Measurements from ENCODE around the gene SH3RF1. TPM values are rescaled to one million over a fixed set of nuclear protein-coding genes. Genes with fewer than 3 reads are reported as not detected.
"Not testable (repeated sequence)": the region's sequence is repeated elsewhere in the genome, so short reads cannot be mapped to it uniquely, and the experiment has no call there.

The SH3RF1 gene
- total RNA-seq, 1 experiment from 2014 or later = 4.4 TPM

DNA sequence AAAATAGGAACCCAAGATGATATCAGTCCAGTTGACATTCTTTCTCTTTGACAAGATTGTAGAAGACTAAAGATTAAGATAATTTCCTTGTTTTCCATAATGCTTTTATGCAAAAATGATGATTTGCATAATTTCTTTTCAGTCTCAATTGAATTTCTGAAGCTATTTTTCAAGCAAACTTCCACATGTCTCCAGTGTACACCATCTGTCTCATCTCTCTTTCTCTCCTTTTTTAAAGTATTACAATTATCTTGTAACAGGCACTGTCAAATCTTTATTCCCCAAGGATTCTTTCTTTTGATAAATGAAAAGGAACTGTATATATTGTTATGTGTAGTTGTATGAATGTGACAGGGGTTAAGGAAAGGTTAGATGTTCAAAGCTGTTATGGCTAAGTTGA lies 7.9 kb upstream of the SH3RF1 start:
- DNase-seq (ENCODE audit: extremely low read depth, low read depth) = no peak

DNA sequence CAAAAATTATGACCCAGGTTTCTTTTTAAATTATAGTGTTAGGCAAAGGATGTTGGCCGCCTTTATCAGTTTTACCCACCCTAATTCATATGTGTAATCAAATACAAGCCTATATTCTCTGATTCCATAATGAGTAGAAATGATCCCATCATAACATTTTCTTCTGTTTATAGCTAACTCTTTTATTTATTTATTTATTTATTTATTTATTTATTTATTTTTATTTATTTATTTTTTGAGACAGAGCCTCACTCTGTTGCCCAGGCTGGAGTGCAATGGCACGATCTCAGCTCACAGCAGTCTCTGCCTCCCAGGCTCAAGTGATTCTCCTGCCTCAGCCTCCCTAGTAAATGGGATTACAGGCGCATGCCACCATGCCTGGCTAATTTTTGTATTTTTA lies 7.1 kb upstream of the SH3RF1 start:
- DNase-seq (ENCODE audit: extremely low read depth, low read depth) = not testable (repeated sequence)

DNA sequence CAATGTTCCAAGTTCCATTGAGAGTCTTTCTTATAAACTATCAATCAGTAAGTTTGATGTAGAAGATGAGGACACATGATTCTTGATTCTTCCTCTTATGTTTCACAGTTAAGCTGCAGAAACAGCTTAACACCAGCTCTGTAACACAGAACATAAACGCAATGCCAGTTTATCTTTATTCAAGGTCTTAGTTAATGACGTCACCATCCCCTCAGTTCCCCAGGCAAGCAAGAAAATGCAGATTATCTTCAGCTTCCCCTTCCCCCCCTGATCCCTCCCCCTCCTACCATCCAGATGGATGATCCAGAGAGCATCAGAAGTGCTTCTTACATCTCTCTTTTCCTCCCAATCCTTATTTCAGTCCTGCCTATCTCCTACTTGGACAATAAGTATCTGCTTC lies 4.4 kb upstream of the SH3RF1 start:
- no peak for DNase-seq (ENCODE audit: extremely low read depth, low read depth)

DNA sequence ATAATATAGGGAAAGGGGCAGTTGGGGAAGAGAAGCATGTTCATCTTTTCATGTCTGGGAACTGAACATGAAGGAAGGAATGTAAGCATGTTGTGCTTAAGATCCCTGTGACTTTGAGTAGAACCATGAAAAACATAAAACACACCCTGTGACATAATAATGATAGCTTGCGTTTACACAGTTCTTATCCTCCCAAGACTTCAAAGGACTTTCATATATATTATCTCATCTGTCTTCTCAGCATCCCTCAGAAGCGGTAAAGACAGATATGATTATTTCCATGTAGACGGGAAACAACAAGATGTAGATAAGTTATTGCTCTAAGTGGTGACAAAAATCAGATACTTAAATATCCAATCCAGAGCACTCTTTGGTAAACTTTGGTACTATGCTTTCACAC lies 3.3 kb upstream of the SH3RF1 start:
- DNase-seq (ENCODE audit: extremely low read depth, low read depth) = no peak

DNA sequence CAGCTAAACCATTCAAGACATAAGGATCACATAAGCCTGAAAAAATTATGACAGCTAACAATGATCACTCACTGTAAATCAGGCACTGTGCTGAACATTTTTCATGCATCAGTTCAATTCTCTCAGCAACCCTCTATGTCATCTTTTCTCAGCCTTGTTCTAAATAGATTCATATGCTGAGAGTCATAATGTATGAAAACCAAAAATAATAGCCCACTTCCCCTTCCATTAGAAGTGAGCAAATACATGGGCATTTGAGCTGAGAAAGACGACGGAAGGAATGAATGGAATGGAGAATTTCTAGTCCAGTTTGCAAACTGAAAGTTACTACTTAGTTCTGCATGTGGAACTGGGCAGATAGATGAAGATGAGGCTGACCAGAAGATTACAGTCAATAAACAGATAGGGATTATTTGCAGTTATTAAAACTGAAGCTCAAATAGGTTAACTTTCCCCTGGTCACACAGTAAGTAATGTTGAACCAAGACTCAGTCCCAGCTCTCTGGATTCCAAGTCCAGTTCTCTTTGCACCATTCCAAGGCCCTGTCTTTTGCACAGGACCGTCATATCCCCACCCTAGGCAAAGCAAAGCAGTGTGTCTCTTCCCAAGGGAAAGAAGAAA lies 1.6 kb upstream of the SH3RF1 start:
- no peak for DNase-seq (ENCODE audit: extremely low read depth, low read depth)

DNA sequence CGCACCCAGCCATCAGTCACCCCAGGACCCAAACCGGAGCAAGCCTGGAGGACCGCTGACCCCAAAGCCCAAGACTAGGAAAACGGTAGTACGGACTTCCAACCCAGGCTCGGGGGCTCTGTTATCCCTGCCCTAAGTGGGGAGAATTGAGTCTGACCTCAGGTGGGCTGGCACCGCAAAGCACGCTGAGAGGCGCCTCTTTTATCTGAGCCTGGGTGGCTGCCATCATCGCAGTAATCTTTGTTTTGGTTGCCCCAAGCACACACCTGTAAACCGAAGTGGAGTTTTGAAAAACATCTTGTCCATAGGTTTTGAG lies 894 bp upstream of the SH3RF1 start:
- no peak for DNase-seq (ENCODE audit: extremely low read depth, low read depth)

DNA sequence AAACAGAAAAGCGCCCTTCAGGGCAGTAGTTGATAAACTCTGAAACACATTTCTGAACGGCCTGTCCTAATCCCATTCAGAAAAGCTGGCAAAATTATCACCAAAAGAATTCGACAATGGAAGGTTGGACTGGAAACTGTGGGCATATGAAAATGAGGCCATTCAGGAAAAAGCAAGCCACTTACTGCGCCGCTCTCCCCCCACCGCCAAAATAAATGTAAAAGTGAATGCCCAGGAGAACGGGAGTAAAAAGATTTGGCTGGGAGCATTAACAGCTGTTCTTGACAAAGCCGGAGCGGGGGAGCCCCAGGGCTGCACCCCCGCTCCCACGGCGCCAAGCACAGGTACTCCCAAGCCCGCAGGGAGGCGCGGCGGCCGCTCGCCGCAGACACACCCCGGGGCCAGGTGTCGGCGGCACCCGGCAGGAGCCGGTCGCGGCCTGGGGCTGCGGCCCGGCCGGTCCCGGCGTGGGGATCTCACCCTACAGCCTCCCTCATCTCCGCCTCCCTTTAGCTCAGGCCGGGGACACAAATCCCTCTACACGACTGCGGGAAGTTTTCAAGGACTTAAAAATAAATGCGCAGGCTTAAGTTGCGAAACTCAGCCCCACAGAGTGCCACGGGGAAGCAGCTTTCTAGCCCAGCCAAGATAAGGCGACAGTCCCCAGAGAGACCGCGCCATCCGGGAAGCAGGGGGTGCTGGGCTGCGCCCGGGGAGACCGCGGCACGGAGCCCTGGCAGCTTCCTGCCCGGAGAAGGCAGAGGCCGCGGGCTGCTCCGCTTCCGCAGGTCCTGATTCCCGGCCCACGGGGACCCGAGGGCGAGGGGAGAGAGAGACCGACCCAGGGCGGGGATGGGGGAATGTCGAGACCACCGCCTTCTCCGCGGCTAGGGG lies 593 bp downstream of the SH3RF1 start:
- DNase-seq (ENCODE audit: extremely low read depth, low read depth) = no peak

DNA sequence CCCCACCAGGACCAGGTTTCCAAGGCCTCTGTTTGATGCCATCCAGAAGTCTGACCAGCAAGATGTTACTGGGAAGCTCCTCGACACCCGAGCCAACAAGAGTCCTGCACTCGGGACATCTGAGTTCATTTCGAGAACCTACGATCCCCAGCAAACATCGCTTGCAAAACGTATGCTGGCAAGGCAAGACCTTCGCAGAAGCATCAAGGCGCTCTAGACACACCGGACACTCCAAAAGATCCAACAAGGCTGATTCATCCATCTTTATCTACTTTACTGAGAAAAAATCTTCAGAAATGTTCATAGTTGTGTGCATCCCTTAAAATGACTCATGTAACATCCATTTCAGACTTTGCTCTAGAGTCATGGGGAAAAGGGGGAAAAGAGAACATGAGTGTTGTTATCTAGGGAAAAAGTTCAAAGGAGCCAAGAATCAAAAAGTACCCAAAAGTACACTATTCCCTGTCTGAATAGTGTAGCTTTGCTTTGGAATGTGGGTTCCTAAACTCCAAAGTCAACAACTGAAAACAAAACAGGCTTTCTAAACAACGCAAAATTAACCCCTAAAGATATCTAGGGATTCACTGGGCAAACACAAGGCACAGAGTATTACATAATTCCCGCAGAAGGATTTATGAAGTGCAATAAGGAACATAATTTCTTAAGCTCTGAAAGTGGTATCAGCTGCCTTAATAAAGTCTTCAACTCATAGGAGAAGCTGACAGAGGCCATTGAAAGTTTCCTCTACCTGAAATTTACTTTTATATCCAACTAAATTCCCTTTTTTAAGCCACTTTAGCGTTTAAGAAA lies 1.6 kb downstream of the SH3RF1 start:
- no peak for DNase-seq (ENCODE audit: extremely low read depth, low read depth)

DNA sequence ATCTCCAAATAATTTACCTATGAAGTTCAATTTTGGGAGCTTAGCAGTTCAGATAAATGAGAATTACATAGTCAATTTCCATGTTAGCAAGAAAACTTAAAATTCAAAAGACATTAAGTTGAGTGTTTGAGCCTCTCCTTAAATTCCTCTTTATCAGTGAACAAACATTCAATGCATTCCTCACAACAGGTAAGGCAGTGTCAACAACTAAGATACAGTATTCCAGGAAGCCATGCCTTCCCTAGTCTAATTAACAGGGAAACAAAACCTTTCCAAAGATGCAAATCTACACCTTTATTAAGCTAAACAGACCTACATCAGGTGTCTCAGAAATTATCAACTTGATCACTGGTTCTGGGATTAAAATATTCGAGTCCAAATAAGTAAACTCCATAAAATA lies 3.7 kb downstream of the SH3RF1 start:
- no peak for DNase-seq (ENCODE audit: extremely low read depth, low read depth)

DNA sequence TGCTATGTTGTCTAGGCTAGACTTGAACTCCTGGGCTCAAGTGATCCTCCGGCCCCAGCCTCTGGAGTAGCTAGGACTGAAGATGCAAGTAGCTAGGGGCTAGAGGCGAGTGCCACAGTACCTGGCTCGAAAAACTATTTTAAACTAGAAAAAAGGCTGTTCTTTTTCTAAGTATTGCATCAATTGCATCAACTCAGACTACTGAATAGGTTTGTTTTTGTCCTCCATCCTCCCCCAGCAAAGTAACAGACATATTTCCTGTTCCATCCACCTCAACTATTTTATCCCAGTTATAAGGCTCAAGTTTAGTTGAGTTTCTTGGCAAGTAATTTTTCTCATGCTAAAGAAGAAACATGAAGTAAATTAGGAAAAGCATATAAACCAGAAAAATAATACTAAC lies 4.1 kb downstream of the SH3RF1 start:
- DNase-seq (ENCODE audit: extremely low read depth, low read depth) = no peak

DNA sequence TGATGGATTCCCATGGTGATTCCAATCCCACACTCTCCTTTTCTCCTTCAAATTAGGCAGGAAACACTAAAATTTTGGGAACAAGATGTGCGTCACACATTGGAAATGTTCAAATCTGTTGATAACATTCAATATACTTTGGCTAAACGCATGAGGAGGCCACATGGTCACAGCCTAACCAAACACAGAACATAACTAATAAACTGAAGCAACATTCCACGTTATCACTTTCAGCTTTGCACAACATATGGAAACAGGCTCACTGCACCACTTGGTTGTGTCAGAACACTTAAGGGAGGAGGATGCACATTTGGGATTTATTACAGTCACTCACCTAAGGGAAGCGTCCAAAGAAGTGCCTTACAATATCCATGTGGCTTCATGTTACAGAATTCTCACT lies 4.7 kb downstream of the SH3RF1 start:
- DNase-seq (ENCODE audit: extremely low read depth, low read depth) = no peak

DNA sequence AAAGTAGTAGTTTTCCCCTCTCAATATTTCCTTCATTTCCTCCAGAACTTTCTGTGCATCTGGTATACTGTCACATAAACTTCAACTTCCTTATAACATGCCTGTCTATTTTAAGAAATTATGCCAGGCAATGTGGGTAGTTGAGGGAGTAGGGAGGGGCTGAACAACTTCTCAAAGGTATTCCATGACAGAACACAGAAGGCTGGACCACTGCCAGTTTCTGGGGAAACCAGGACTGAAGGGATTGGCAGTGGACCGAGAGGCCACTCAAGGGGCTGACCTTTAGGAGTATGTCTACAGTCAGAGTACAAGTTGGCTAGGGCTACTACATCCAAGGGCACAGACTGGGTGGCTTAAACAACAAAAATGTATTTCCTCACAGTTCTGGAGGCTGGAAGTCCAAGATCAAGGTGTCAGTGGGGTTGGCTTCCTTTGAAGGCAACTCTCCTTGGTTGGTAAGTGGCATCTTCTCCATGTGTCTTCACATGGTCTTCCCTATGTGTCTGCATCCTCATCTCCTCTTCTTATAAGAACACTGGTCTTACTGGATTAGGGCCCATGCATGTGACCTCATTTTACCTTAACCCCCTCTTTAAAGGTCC lies 6.9 kb downstream of the SH3RF1 start:
- no peak for DNase-seq (ENCODE audit: extremely low read depth, low read depth)

DNA sequence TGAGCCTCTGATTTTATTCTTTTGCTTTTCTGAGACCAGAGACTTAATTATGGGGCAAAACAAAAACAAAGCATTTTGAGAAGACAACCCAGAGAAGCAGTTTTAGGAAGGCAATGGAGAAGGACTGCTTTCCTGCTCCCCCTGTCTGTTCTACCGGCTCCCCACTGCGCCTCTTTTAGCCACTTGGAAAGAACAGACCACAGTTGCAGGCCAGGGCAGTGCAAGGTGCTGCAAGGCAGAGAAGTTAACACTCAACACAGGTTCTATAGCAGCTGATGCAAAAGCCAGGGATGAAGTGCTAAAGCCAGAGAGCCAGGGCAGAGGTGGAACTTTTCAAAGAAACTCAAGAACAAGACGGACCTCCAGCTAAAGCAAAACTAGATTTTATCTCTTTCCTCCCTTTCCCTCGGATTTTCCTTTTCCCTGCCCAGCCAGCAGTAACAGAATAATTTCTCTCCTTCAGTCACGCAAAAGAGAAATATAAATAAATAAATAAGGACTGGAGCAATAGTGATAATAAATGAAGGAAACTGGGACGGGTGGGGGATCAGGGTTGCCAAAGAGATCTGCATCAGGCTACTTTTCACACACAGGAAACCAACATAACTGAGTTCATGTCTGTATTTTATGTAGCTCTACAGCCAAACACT lies 10.4 kb downstream of the SH3RF1 start:
- DNase-seq (ENCODE audit: extremely low read depth, low read depth) = no peak

DNA sequence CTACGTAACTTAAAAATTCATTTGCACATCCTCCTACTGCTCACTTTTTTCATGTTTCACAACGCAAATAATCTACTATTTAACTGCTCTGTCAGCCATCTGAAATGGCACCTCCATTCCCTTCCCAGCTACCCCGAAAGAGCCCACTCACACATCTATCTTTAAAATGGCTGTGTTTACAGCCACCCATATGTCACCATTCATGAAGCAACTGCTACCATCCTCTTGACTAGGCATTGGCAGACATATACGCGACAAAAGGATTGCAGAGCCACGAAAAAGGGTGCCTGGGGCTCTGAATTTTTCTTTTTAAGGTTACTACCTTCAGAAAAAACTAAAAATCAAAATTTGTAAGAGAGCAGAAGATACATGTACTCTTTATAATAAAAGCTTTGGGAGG lies 11.5 kb downstream of the SH3RF1 start:
- no peak for DNase-seq (ENCODE audit: extremely low read depth, low read depth)

DNA sequence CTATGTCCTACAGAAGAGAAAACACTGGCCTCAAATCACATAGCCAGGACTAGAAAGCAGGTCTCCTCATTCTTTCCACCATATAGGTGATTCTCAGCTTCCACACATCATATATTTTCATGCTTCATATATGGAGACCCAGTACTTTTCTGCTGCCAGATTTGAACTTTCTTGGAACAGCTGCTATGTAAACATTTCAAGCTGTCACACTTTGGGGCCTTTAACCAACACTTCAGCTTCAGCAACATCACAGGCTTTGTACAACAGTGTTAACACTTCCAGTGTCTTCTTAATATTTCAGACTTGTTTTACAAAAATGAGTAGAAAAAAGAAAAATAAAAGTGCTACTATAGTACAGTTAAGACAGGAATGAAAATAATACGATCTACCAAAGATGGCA lies 12.6 kb downstream of the SH3RF1 start:
- DNase-seq (ENCODE audit: extremely low read depth, low read depth) = no peak

DNA sequence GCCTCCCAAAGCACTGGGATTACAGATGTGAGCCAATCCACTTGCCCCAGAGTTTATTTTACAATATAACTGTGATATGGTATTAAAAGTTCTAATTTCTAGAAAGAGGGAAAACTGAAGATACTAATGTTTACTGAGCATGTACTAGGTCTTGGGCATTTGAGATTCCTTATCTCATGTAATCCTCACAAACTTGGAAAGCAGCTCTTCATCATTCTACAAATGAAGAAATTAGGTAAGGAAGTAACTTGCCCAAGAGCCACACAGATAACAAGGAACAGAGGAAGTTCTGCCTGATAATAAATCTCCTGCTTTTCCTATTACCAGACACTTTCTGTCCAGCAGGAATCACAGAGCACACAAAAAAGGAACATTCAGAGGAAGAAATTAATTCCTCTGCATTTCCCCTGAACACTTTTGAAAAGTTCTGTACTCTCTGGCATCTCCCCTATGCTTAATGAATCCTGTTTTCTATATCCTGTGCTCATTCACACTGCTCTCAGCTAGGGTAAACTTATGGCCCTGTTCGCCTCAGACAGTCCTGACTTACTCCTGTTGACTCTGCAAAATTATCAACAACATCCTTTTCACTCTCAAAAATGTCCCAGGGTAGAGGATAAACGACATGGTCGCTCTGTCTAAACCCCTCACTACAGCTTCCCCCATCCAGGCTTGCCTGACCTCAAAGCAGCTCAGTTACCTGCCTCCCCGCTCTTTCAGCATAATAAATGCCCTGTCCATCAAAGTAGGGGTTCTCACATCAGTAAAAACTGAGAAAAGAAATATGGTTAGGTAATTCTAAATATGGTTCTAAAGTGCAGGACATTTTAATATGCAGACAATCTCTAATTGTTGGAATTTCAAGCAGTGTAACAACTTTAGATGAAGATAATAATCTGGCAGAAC lies 13.6 kb downstream of the SH3RF1 start:
- DNase-seq (ENCODE audit: extremely low read depth, low read depth) = no peak

DNA sequence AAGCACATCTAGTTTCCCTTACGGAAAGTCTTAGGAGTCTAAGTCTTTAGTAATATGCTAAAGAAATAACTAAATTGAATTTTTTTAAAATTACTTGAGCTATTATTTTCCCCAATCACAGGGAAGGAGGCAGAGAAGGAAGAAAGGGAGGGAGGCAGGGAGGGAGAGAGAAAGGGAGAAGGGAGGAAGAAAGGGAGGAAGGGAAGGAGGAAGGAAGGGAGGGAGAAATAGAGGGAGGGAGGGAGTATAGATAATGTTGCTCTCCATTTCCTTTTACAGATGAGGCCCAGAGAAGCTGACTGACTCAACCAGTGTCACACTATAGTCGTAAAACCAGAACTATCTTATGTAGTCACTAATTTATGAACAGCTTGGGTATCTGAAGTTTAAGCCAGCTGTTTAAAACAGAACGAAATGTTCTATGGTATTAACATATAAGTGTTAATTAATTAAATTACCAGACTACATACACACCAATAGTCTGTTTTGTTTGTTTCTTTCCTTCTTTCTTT lies 14.6 kb downstream of the SH3RF1 start:
- DNase-seq (ENCODE audit: extremely low read depth, low read depth) = no peak

DNA sequence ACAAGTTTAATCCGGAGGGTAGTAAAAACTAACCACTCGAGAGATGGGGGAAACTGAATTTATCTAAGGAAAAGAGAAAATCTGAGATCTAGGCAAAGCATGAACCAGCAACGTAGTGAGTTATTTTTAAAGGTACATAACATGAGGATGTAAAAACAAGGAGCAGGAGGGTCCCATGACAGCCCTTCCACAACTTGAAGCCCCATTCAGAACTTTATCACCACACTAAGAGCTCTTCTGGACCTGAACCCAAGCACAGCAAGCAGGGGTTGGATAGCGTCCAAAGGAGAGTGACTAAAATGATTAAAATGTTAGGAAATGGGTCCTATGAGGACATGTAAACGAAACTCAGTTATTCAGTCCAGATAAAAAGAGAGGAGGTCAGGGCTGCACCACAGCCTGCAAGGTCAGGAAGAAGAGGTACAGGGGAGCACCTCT lies 16.2 kb downstream of the SH3RF1 start:
- DNase-seq (ENCODE audit: extremely low read depth, low read depth) = no peak

DNA sequence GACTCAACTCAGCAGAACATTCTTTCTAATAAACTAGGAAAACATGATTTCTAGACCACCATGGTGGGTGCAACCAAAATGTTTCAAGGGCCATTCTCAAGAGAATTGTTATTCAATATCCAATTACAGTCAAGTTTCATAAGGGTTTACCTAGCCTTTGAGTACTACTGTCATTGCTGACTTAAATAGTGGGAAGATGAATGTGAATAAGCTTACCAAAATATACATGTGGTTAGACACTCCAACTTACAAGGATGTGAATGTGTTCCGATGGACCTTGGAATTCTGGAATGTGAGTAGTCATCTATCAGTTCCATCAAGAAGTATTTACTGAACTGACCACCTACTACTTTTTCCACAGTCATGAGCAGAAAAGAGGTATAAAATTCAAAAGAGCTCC lies 16.9 kb downstream of the SH3RF1 start:
- DNase-seq (ENCODE audit: extremely low read depth, low read depth) = no peak
